ENCODE data around the gene FHOD1. TPM values are rescaled to one million over a fixed set of nuclear protein-coding genes. Genes with fewer than 3 reads are reported as not detected.

FHOD1 gene
- total and polyA plus RNA-seq, 9 of the 15 experiments (the other 6 are each of a cell fraction or from before 2014, with no cell fraction given) = 18.7 to 126 (median 32.3) TPM

GRCh38 chr16:67252609-67253497, 5.6 kb upstream of the FHOD1 start:
- H3K4me3 ChIP-seq = no peak overlapping the region
- no peaks in the 10 kb centered on the region for H3K9me3 ChIP-seq (replicated peaks; ENCODE audit: control insufficient read depth, insufficient read depth, low read depth, low read length)
- no peak overlapping the region for H3K27ac ChIP-seq (ENCODE audit: extremely low read depth, low read depth, low read length)
- H3K4me2 ChIP-seq (ENCODE audit: insufficient read depth, low read length) = no peak overlapping the region
- 80% methylated on average over 4 of the region's 4 CpGs for WGBS (ENCODE audit: insufficient coverage, low coverage, missing lambda C conversion rate)
- ATAC-seq = no peak
- no peaks in the 10 kb centered on the region for H3K36me3 ChIP-seq (ENCODE audit: control insufficient read depth, insufficient read depth, low read length)
- no peak for FAIRE-seq
- H3K9ac ChIP-seq (ENCODE audit: insufficient read depth in 1 of 2, low read depth in 2 of 2, low read length in 2 of 2) = 0 out of 4 replicates have a peak overlapping the region, but pooled peaks of 1 of the 2 experiments have one; percentile 40
- peaks cover 22 to 34% of the 10 kb centered on the region in 2 experiments; a peak in 4 of 5 replicates for H3K4me1 ChIP-seq (replicated peaks in 1 of 2; ENCODE audit: control insufficient read depth in 2 of 2, insufficient read depth in 2 of 2, low read length in 2 of 2)
- no peak overlapping the region for H2AFZ ChIP-seq (ENCODE audit: low read depth, low read length)
- CTCF ChIA-PET (ENCODE audit: low intra/inter-chr PET ratio) = no interaction called here
- no peaks in the 10 kb centered on the region for H4K20me1 ChIP-seq (replicated peaks; ENCODE audit: control insufficient read depth, insufficient read depth, low read length)
- intact Hi-C loops (cut with micrococcal nuclease) = no loop called here
- H3K79me2 ChIP-seq (ENCODE audit: control insufficient read depth, insufficient read depth, low read length) = no peaks in the 10 kb centered on the region; the same call in 2 of the 3 replicates
- POLR2A ChIA-PET = interaction anchor here (0.7 to 1.0 kb wide), 3 partner anchors 11 to 396 kb away, joined by 3 to 4 read pairs (median 3); partner anchors contain the start of gene ZDHHC1
- BruUV-seq (replicated peaks) = no TSS peak
- no peaks in the 10 kb centered on the region for H3K27me3 ChIP-seq (ENCODE audit: control insufficient read depth in 2 of 2, insufficient read depth in 2 of 2, low read length in 2 of 2)
- no peak for DNase-seq (ENCODE audit: extremely low read depth in 1 of 4, low spot score in 3 of 4)
- H3K9me1 ChIP-seq (ENCODE audit: control insufficient read depth, insufficient read depth, low read length) = no peaks in the 10 kb centered on the region
- in situ Hi-C loops (cut with MboI) = loop anchor here (5.0 kb wide), 1 partner anchor 89 kb away; no protein-coding TSS in a partner anchor
- TF ChIP-seq GTF2A2 (tag; IDR thresholded peaks at IDR 0.05) (no peak), SIN3A (IDR thresholded peaks at IDR 0.05; ENCODE audit: borderline replicate concordance in 2 of 2, control insufficient read depth in 1 of 2, low read depth in 2 of 2, low read length in 2 of 2) (no peak), HIVEP1 (CRISPR knock-in tag; IDR thresholded peaks at IDR 0.05) (no peak), E2F4 (CRISPR knock-in tag; IDR thresholded peaks at IDR 0.05; ENCODE audit: low read depth) (no peak), ZFP30 (CRISPR knock-in tag; IDR thresholded peaks at IDR 0.05; ENCODE audit: borderline replicate concordance) (no peak), ZNF395 (CRISPR knock-in tag; IDR thresholded peaks at IDR 0.05) (no peak), BRF2 (IDR thresholded peaks at IDR 0.05; ENCODE audit: borderline replicate concordance, insufficient read depth, insufficient read length) (no peak), GATAD2B (IDR thresholded peaks at IDR 0.05; ENCODE audit: borderline replicate concordance) (no peak), NEUROD1 (IDR thresholded peaks at IDR 0.05; ENCODE audit: borderline replicate concordance, low read depth, low read length, partially characterized antibody) (no peak), MYNN (IDR thresholded peaks at IDR 0.05) (no peak), MYNN (CRISPR knock-in tag; IDR thresholded peaks at IDR 0.05) (no peak), ADNP (tag; IDR thresholded peaks at IDR 0.05) (no peak), MNT (conservative IDR thresholded peaks at IDR 0.05) (no peak), BHLHE40 (IDR thresholded peaks at IDR 0.05; ENCODE audit: low read length) (no peak), POLR3G (IDR thresholded peaks at IDR 0.05; ENCODE audit: extremely low read depth, insufficient read length, insufficient replicate concordance) (no peak), STAG1 (CRISPR knock-in tag; IDR thresholded peaks at IDR 0.05; ENCODE audit: borderline replicate concordance) (no peak)

Measured in K562 (cell line).